HEK293 (cell line): ENCODE results near the gene MPPED1.

Experiments used
- CTCF ChIA-PET: fragments of 350-600 bp; formaldehyde crosslinking; extraction: SDS; loops from one replicate; lab custom pipeline; 2021; ENCODE audit warnings: antibody characterized with exemption; lab: Yijun Ruan, JAX
- POLR2A ChIA-PET: fragments of 300-600 bp; formaldehyde crosslinking; extraction: SDS; loops from one replicate; lab custom pipeline; 2020; ENCODE audit warnings: antibody characterized with exemption, inconsistent platforms; lab: Yijun Ruan, JAX
- H3K27ac ChIP-seq: fragments of 200-500 bp; sonication (Bioruptor generic); 2 replicates; pipeline ENCODE4 v1.5.1; 2014; ENCODE audit warnings: low read depth, low read length, control low read depth, inconsistent platforms; ENCODE audit errors: extremely low read depth
- H3K36me3 ChIP-seq, 2 experiments: fragments of 200-500 bp in 1 of 2; sonication (Bioruptor generic) in 1 of 2; 1 replicate in 1 of 2; 2 replicates in 1 of 2; pipeline ENCODE4 v1.5.1; 2014 to 2017; ENCODE audit warnings: inconsistent platforms in 2 of 2, low read length in 2 of 2; ENCODE audit not compliant: control insufficient read depth in 2 of 2, insufficient read depth in 1 of 2
- H3K4me1 ChIP-seq: fragments of 200-500 bp; sonication (Bioruptor generic); 2 replicates; pipeline ENCODE4 v1.5.1; 2014; ENCODE audit warnings: mild to moderate bottlenecking, low read length, inconsistent platforms; ENCODE audit not compliant: control insufficient read depth, insufficient read depth
- H3K4me3 ChIP-seq: 2 replicates; pipeline ENCODE4 v1.5.1; 2011; ENCODE audit warnings: low read depth, mild to moderate bottlenecking, control low read depth, low read length, moderate library complexity
- H3K9me3 ChIP-seq: fragments of 200-500 bp; sonication (Bioruptor generic); 2 replicates; pipeline ENCODE4 v1.5.1; 2014; ENCODE audit warnings: low read depth, low read length, inconsistent platforms; ENCODE audit not compliant: control insufficient read depth, insufficient read depth
- BCL11A ChIP-seq: fragments of 450-650 bp; formaldehyde crosslinking; IDR thresholded peaks from 2 replicates; pipeline ENCODE4 v1.5.1; 2016; ENCODE audit warnings: low read depth, missing biosample characterization, missing genetic modification characterization
- FEZF1 ChIP-seq: fragments of 450-650 bp; formaldehyde crosslinking; IDR thresholded peaks from 2 replicates; pipeline ENCODE4 v1.5.1; 2016; ENCODE audit warnings: missing biosample characterization, missing genetic modification characterization
- REST ChIP-seq: fragments of 450-650 bp; formaldehyde crosslinking; IDR thresholded peaks from 2 replicates; pipeline ENCODE4 v1.5.1; 2016; ENCODE audit warnings: missing biosample characterization, missing genetic modification characterization
- SCRT2 ChIP-seq: fragments of 450-650 bp; formaldehyde crosslinking; IDR thresholded peaks from 2 replicates; pipeline ENCODE4 v1.5.1; 2016; ENCODE audit warnings: missing biosample characterization, missing genetic modification characterization
- SP7 ChIP-seq: fragments of 450-650 bp; formaldehyde crosslinking; IDR thresholded peaks from 2 replicates; pipeline ENCODE4 v1.5.1; 2016; ENCODE audit warnings: missing biosample characterization, missing genetic modification characterization
- TCF7L2 ChIP-seq: IDR thresholded peaks from 2 replicates; pipeline ENCODE4 v1.6.1; 2011; ENCODE audit warnings: low read depth, mild to moderate bottlenecking, inconsistent platforms, low read length, moderate library complexity, borderline replicate concordance
- ZNF324 ChIP-seq: fragments of 450-650 bp; formaldehyde crosslinking; IDR thresholded peaks from 2 replicates; pipeline ENCODE4 v1.5.1; 2016; ENCODE audit warnings: missing biosample characterization, missing genetic modification characterization
- ZNF501 ChIP-seq: fragments of 450-650 bp; formaldehyde crosslinking; IDR thresholded peaks from 2 replicates; pipeline ENCODE4 v1.5.1; 2016; ENCODE audit warnings: missing biosample characterization, missing genetic modification characterization
- ZNF518A ChIP-seq: fragments of 450-650 bp; formaldehyde crosslinking; conservative IDR thresholded peaks from 2 replicates; pipeline ENCODE4 v1.5.1; 2016; ENCODE audit warnings: low read depth, missing biosample characterization, missing genetic modification characterization
- ZNF561 ChIP-seq: fragments of 450-650 bp; IDR thresholded peaks from 2 replicates; pipeline ENCODE4 v1.5.1; 2018; ENCODE audit warnings: missing biosample characterization, missing genetic modification characterization, borderline replicate concordance
- ZNF610 ChIP-seq: fragments of 450-650 bp; formaldehyde crosslinking; IDR thresholded peaks from 2 replicates; pipeline ENCODE4 v1.5.1; 2016; ENCODE audit warnings: missing biosample characterization, missing genetic modification characterization, borderline replicate concordance
- ZNF624 ChIP-seq: fragments of 450-650 bp; formaldehyde crosslinking; IDR thresholded peaks from 2 replicates; pipeline ENCODE4 v1.5.1; 2017; ENCODE audit warnings: missing biosample characterization, missing genetic modification characterization
- ZSCAN30 ChIP-seq: fragments of 450-650 bp; IDR thresholded peaks from 2 replicates; pipeline ENCODE4 v1.5.1; 2018; ENCODE audit warnings: missing biosample characterization, mild to moderate bottlenecking, missing genetic modification characterization, moderate library complexity
- ZSCAN5A ChIP-seq: fragments of 450-650 bp; formaldehyde crosslinking; IDR thresholded peaks from 2 replicates; pipeline ENCODE4 v1.5.1; 2016; ENCODE audit warnings: missing biosample characterization, missing genetic modification characterization
- TF ChIP-seq, protein P1 (sequence below): fragments of 450-650 bp; formaldehyde crosslinking; IDR thresholded peaks from 2 replicates; pipeline ENCODE4 v1.5.1; 2017; ENCODE audit warnings: missing biosample characterization, missing genetic modification characterization
- TF ChIP-seq, protein P2 (sequence below): fragments of 450-650 bp; formaldehyde crosslinking; IDR thresholded peaks from 2 replicates; pipeline ENCODE4 v1.5.1; 2016; ENCODE audit warnings: missing biosample characterization, missing genetic modification characterization
- TF ChIP-seq, protein P3 (sequence below): fragments of 450-650 bp; formaldehyde crosslinking; IDR thresholded peaks from 2 replicates; pipeline ENCODE4; 2016; ENCODE audit warnings: missing biosample characterization, missing genetic modification characterization
- TF ChIP-seq, protein P4 (sequence below): fragments of 450-650 bp; formaldehyde crosslinking; IDR thresholded peaks from 2 replicates; pipeline ENCODE4 v1.5.1; 2016; ENCODE audit warnings: missing biosample characterization, missing genetic modification characterization, low read depth

Gene MPPED1

DNA sequence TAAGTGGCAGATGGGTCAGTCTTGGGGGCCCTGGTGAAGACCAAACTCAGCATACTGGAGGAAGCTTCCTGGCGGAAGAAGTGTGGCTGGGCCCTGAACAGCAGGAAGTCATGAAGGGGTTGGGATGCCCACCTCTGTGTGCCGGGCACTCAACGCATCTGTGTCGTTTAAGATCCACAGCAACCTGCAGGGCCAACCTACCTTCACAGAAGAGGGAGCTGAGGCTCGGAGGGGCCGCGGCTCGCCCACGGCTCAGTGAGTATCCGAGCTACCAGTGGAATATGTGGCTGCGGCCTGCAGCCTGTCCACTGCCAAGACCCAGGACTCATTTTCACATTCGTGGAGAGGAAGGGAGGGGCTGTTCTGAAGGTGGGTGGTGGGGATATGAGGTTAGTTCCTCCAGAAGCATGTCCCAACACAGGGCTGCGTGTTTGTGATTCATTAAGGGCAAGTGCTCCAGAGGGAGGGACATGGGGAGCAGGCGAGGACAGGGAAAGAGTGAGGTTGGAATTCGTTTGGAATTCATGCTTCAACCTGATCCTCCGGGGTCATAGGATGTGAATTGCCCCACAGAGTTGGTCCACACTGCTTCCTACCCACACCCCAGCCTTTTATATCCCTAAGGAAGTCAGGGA, 99.6 kb downstream of the MPPED1 start:
- TF ChIP-seq REST (tag by site-specific recombination) (no peak), ZSCAN30 (no peak), ZSCAN5A (tag by site-specific recombination) (no peak), ZNF324 (no peak), TCF7L2 (no peak), ZNF561 (no peak), SCRT2 (tag by site-specific recombination) (no peak), FEZF1 (tag by site-specific recombination) (no peak), SP7 (tag by site-specific recombination) (no peak), BCL11A (tag by site-specific recombination) (no peak), ZNF501 (tag by site-specific recombination) (no peak)
- TF ChIP-seq, protein P1, sequence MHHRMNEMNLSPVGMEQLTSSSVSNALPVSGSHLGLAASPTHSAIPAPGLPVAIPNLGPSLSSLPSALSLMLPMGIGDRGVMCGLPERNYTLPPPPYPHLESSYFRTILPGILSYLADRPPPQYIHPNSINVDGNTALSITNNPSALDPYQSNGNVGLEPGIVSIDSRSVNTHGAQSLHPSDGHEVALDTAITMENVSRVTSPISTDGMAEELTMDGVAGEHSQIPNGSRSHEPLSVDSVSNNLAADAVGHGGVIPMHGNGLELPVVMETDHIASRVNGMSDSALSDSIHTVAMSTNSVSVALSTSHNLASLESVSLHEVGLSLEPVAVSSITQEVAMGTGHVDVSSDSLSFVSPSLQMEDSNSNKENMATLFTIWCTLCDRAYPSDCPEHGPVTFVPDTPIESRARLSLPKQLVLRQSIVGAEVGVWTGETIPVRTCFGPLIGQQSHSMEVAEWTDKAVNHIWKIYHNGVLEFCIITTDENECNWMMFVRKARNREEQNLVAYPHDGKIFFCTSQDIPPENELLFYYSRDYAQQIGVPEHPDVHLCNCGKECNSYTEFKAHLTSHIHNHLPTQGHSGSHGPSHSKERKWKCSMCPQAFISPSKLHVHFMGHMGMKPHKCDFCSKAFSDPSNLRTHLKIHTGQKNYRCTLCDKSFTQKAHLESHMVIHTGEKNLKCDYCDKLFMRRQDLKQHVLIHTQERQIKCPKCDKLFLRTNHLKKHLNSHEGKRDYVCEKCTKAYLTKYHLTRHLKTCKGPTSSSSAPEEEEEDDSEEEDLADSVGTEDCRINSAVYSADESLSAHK: no peak
- TF ChIP-seq, protein P2, sequence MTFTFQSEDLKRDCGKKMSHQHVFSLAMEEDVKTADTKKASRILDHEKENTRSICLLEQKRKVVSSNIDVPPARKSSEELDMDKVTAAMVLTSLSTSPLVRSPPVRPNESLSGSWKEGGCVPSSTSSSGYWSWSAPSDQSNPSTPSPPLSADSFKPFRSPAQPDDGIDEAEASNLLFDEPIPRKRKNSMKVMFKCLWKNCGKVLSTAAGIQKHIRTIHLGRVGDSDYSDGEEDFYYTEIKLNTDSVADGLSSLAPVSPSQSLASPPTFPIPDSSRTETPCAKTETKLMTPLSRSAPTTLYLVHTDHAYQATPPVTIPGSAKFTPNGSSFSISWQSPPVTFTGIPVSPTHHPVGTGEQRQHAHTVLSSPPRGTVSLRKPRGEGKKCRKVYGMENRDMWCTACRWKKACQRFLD: no peak
- TF ChIP-seq, protein P3, sequence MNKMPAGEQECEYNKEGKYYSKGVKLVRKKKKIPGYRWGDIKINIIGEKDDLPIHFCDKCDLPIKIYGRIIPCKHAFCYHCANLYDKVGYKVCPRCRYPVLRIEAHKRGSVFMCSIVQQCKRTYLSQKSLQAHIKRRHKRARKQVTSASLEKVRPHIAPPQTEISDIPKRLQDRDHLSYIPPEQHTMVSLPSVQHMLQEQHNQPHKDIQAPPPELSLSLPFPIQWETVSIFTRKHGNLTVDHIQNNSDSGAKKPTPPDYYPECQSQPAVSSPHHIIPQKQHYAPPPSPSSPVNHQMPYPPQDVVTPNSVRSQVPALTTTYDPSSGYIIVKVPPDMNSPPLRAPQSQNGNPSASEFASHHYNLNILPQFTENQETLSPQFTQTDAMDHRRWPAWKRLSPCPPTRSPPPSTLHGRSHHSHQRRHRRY (tag by site-specific recombination): no peak
- no peaks in the 10 kb centered on the region for H3K4me1 ChIP-seq
- H3K27ac ChIP-seq: no peak overlapping the region
- H3K36me3 ChIP-seq: no peaks in the 10 kb centered on the region
- CTCF ChIA-PET: no interaction called here
- no peaks in the 10 kb centered on the region for H3K9me3 ChIP-seq
- no peak overlapping the region for H3K4me3 ChIP-seq
- POLR2A ChIA-PET: no interaction called here

GRCh38 chr22:43512279-43512678, 100.5 kb downstream of the MPPED1 start:
- CTCF ChIA-PET: interaction anchor here (0.6 kb wide), 2 partner anchors 74 to 139 kb away, joined by 3 to 4 read pairs; no protein-coding TSS in a partner anchor
- no peaks in the 10 kb centered on the region for H3K36me3 ChIP-seq
- no peak overlapping the region for H3K27ac ChIP-seq
- POLR2A ChIA-PET: no interaction called here
- H3K4me3 ChIP-seq: no peak overlapping the region
- no peaks in the 10 kb centered on the region for H3K9me3 ChIP-seq
- H3K4me1 ChIP-seq: no peaks in the 10 kb centered on the region
- TF ChIP-seq ZNF610 (tag by site-specific recombination): no peak
- TF ChIP-seq, protein P4, sequence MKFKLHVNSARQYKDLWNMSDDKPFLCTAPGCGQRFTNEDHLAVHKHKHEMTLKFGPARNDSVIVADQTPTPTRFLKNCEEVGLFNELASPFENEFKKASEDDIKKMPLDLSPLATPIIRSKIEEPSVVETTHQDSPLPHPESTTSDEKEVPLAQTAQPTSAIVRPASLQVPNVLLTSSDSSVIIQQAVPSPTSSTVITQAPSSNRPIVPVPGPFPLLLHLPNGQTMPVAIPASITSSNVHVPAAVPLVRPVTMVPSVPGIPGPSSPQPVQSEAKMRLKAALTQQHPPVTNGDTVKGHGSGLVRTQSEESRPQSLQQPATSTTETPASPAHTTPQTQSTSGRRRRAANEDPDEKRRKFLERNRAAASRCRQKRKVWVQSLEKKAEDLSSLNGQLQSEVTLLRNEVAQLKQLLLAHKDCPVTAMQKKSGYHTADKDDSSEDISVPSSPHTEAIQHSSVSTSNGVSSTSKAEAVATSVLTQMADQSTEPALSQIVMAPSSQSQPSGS: no peak
- no peak for TF ChIP-seq ZNF624 (tag by site-specific recombination)
- no peak for TF ChIP-seq ZNF518A (tag by site-specific recombination)
- no peak for TF ChIP-seq BCL11A (tag by site-specific recombination)
